Stimulated activated CD4-positive, alpha-beta T cell treated with anti-CD3 and anti-CD28 coated beads, Interleukin-12 subunit alpha, Interleukin-12 subunit beta, amount 100 ng/mL, for 24 hours (primary cell): ENCODE results near the gene ZDHHC11B.

Source experiments
- DNase-seq, 2 experiments: peaks; one replicate each; pipeline ENCODE4 v3.0.0-alpha.2; 2020; ENCODE audit warnings: low read depth in 2 of 2

Gene ZDHHC11B

DNA sequence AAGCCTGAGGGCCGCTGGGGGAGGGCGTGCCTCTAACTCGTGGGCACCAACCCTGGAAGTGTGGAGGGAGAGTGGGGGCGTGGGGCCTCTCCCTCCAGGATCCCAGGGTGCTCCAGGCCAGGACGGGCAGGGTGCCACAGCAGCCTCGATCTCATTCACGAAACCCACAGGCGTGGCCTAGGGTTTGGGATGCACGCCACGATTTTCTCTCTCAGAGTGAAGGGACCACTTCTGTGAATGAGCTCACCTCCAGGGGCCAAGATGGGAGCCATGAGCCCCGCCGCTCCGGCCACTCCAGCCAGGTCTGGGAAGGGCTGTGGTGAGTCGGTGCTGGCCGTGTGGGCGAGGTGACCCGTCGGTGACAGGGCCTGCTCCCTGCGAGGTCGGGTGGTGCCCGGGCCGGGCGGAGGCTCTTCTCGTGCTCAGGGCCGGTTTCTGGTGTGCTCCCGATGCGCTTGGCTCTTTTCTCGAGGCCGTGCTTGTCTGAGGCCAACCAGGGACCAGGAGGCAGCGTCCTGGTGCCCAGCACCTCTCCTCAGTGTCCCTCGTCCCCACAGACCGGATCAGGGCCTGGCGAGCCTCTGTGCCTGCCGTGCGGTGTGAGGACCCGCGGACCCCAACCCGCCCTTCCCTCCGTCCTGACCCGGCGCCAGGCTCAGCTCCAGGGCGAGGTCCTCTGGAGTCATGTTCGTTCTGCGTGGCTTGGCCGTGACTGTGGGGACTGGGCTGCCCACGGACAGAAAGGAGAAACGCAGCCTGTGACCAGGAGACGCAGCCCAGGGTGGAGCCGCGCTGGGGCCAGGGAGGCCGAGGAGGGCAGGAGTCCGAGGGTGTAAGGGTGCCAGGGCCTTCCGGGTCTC is 122.4 kb downstream of the ZDHHC11B start:
- no peak for DNase-seq

DNA sequence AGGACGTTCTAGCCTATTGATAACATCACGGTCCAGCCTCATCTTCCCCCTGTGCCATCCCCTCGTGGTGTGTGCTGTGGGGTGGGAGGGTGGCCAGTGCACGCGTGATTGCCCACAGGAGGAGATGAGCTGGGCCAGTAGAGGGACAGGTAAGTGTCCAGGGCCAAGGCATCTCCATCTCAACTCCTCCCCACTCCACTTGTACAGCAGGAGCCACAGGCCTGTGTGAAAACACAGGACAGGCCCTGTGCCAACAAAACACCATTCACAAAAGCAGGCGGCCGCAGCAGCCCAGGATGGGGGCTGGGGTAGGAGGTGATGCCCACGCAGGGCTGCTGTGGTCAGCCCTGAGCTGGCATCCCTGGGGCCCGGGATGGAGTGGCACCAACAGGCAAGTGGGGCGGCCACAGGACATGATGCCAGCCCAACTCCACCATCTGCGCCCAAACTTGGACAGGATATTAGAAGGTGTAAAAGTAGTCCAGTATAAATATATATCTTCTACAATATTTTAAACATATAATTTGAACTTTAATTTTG is 124.0 kb downstream of the ZDHHC11B start:
- no peak for DNase-seq
